HG03060 (cell line): ENCODE results near the gene CYFIP1.

Experiments
- ATAC-seq: cut with Tn5 transposase; IDR thresholded peaks from one replicate; pipeline ENCODE4 v1.9.1; 2021; ENCODE audit warnings: low read depth, moderate number of reproducible peaks; ENCODE audit not compliant: unreplicated experiment

The CYFIP1 gene

DNA sequence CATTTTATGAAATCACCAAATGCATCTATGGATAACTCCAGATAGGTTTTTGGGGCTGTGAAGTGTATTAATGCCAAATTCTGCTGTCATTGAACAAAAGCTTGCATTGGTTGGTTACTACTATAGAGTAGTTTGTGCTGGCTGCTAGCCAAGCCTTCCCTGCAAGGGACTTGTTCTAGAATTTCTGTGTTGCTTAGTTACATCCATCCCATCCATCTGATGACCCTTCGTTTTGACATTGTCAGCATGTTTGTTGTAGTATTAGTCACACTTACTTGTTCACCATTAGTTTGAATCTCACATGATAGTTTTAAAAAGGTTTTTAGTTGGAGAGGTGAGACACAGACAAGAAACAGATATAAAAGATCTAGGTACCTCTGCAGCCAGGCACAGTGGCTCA lies 148.7 kb downstream of the CYFIP1 start:
- ATAC-seq, result no peak

DNA sequence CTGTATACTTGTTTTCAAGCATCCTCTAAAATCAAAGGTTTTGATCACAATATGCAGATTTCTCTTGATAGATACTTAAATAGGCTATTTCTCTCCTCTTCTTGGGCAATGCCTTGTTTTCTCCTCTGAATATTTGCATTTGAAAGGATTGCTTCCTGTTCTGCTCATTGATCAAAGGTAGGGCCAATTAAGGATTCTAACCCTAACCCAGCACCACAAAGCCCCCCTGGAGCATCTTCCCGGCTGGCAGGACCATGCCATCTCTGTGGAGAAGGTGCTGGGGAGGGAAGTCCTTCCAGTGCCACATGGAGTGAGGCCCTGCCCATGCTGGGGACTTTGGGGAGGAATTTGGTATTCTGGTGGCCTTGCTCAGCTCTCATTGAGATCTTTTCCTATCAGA lies 153.0 kb downstream of the CYFIP1 start:
- no peak for ATAC-seq

DNA sequence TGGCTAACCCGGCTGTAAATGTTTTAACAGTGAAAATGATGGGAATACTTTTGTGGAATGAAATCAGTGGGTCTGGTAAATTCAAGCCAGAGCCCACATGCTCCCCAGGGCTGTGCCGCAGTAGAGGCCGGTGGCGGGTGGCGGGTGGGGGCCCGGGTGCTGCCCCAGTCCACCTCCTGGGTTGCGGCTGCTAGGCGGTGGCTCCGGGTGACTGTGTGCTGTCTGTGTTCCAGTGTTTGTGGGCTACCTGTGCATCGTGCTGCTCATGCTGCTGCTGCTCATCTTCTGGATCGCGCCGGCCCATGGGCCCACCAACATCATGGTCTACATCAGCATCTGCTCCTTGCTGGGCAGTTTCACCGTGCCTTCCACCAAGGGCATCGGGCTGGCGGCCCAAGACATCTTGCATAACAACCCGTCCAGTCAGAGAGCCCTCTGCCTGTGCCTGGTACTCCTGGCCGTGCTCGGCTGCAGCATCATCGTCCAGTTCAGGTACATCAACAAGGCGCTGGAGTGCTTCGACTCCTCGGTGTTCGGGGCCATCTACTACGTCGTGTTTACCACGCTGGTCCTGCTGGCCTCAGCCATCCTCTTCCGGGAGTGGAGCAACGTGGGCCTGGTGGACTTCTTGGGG lies 156.6 kb downstream of the CYFIP1 start:
- ATAC-seq, result no peak

DNA sequence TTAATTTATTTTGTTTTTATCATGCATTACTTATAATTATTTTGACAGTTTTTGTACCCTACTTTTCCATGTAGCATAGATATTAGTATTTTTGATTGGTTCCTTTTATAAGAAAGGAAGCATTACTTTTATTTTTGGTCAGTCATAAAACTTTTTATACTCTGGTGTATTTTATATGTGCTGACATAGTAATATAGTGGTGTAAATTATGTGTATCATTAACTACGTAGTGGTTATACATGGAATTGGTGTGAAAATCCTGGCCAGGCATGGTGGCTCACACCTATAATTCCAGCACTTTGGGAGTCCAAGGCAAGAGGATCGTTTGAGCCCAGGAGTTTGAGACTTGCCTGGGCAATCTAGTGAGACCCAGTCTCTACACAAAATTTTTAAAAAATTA lies 160.5 kb downstream of the CYFIP1 start:
- ATAC-seq, result no peak
